ENCODE data around the gene ANKRD29. TPM values are rescaled to one million over a fixed set of nuclear protein-coding genes. Genes with fewer than 3 reads are reported as not detected.

The ANKRD29 gene
- total RNA-seq, 1 experiment from 2014 or later, result 4.3 TPM

DNA sequence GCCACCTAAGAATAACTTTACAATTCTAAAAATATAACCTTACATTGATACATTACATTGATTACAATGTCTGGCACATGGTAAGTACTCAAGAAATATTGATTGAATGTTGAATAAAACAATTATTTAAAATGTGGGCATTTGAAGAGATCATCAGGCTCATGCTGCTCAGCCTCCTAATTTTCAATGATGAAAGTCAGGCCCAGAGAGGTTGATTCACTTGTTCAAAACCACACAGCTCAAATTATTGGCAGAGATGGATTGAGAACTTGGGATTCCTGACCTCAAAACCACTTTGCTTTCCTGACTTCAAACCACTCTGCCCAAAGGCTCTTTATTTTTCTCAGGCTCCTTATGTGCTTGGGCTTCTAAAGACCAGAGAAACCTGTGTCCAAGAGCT lies 34.7 kb downstream of the ANKRD29 start:
- no peak for TF ChIP-seq EZH2 (IDR thresholded peaks at IDR 0.05; ENCODE audit: low read depth)
- TF ChIP-seq, protein P1, sequence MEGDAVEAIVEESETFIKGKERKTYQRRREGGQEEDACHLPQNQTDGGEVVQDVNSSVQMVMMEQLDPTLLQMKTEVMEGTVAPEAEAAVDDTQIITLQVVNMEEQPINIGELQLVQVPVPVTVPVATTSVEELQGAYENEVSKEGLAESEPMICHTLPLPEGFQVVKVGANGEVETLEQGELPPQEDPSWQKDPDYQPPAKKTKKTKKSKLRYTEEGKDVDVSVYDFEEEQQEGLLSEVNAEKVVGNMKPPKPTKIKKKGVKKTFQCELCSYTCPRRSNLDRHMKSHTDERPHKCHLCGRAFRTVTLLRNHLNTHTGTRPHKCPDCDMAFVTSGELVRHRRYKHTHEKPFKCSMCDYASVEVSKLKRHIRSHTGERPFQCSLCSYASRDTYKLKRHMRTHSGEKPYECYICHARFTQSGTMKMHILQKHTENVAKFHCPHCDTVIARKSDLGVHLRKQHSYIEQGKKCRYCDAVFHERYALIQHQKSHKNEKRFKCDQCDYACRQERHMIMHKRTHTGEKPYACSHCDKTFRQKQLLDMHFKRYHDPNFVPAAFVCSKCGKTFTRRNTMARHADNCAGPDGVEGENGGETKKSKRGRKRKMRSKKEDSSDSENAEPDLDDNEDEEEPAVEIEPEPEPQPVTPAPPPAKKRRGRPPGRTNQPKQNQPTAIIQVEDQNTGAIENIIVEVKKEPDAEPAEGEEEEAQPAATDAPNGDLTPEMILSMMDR (conservative IDR thresholded peaks at IDR 0.05), result no peak
- Histone ChIP-seq H3K4me2 (peak overlapping the region; percentile 58), H3F3A (ENCODE audit: insufficient read depth, low read depth) (peaks cover 32% of the 10 kb centered on the region), H3K9me3 (ENCODE audit: insufficient read depth, low read depth) (no peaks in the 10 kb centered on the region), H3K4me3 (no peak overlapping the region), H3K36me3 (ENCODE audit: low read depth) (no peaks in the 10 kb centered on the region), H3K27ac (peak overlapping the region; percentile 98), H4K20me1 (ENCODE audit: insufficient read depth) (no peaks in the 10 kb centered on the region), H3K9me2 (ENCODE audit: insufficient read depth) (no peaks in the 10 kb centered on the region), H2AFZ (no peak overlapping the region), H3K79me2 (ENCODE audit: low read depth) (no peaks in the 10 kb centered on the region), H3K27me3 (ENCODE audit: insufficient read depth, low read depth) (no peaks in the 10 kb centered on the region), H3K4me1 (replicated peaks; ENCODE audit: insufficient read depth) (peaks cover 55% of the 10 kb centered on the region)
- no peak for DNase-seq
- ChIA-PET CTCF (interaction anchor here (1.3 to 1.5 kb wide), 2 partner anchors 75 to 129 kb away, joined by 3 to 4 read pairs; no protein-coding TSS in a partner anchor), POLR2A (ENCODE audit: unreplicated experiment) (interaction anchor here (0.7 kb wide), 1 partner anchor 45 kb away, joined by 8 read pairs; no protein-coding TSS in a partner anchor)
- BruUV-seq (replicated peaks), result no TSS peak
- intact Hi-C loops (cut with micrococcal nuclease; ENCODE audit: unreplicated experiment), result loop anchor here (5.0 kb wide), 1 partner anchor 34 kb away; the partner anchor contains the start of gene ANKRD29

DNA sequence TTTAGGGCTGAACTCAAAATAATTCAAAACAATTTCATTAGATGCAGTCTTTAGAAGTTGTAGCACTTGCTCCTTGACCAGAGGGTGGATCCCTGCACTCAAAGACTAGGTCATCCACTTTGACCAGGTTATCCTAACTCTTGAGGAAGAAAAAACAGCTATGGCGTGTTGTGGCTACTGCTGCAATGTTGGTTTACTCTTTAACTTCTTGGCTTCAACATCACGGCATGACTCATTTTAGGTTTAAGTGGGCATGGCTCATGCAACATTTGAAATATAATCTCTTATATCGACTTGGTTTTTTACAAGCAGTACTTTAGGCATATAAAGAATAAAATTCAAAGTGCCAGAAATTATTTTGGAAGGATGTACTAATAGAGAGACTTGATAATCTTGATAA lies 35.4 kb downstream of the ANKRD29 start:
- no TSS peak for BruUV-seq (replicated peaks)
- Histone ChIP-seq H3K27ac (peak overlapping the region; percentile 98), H3K79me2 (ENCODE audit: low read depth) (no peaks in the 10 kb centered on the region), H2AFZ (no peak overlapping the region), H3K9me3 (ENCODE audit: insufficient read depth, low read depth) (no peaks in the 10 kb centered on the region), H3K4me1 (replicated peaks; ENCODE audit: insufficient read depth) (peaks cover 55% of the 10 kb centered on the region), H3K4me3 (no peak overlapping the region), H4K20me1 (ENCODE audit: insufficient read depth) (no peaks in the 10 kb centered on the region), H3K9me2 (ENCODE audit: insufficient read depth) (no peaks in the 10 kb centered on the region), H3K36me3 (ENCODE audit: low read depth) (no peaks in the 10 kb centered on the region), H3K4me2 (peak overlapping the region; percentile 58), H3K27me3 (ENCODE audit: insufficient read depth, low read depth) (no peaks in the 10 kb centered on the region), H3F3A (ENCODE audit: insufficient read depth, low read depth) (peaks cover 32% of the 10 kb centered on the region)
- intact Hi-C loops (cut with micrococcal nuclease; ENCODE audit: unreplicated experiment), result loop anchor here (5.0 kb wide), 1 partner anchor 35 kb away; the partner anchor contains the start of gene ANKRD29
- no peak for TF ChIP-seq EZH2 (IDR thresholded peaks at IDR 0.05; ENCODE audit: low read depth)
- TF ChIP-seq, protein P1 (conservative IDR thresholded peaks at IDR 0.05), result no peak
- CTCF ChIA-PET, result interaction anchor here (0.6 to 1.5 kb wide), 3 partner anchors 29 to 129 kb away, joined by 3 to 4 read pairs (median 3); no protein-coding TSS in a partner anchor
- POLR2A ChIA-PET (ENCODE audit: unreplicated experiment), result interaction anchor here (0.7 kb wide), 1 partner anchor 76 kb away, joined by 3 read pairs; no protein-coding TSS in a partner anchor
- peak; percentile 26 to 89 for DNase-seq

DNA sequence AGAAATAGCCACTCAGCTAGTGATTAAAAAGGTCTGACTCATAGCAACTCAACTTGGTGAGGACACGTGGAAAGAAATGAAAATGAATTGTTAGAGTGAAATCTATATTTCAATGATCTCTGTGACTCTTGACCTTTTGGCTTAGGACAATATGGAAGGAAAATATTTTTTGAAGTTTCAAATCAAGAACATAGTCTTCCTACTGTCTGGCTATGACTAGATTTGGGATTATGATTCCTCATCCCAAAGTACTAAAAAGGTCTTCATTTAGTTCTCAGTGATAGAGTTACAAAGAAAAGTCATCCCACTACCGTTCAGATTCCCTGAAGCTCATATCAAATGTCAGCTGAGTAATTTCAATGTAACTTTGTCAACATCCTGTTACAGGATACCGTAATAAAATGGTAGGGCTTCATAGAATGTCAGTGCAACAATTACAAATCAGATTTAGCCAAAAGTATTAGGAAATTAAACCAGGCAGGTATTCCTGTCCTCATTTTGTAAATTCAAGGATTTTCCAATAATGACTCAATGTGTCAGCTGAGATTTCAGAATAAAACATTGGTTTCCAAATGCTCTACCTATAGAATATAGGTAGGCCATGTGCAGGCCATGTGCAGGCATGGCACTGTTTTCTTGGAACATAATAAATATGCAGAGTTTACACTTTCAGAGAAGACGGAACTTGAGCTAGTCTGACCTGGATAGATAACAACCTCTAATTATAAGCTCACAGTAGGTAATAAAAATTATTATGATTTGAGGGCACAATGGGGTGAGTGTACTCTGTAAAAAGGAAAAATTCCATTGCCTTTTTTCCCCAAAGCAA lies 36.0 kb downstream of the ANKRD29 start:
- ChIA-PET POLR2A (ENCODE audit: unreplicated experiment) (interaction anchor here (0.6 to 0.7 kb wide), 2 partner anchors 77 to 833 kb away, joined by 3 read pairs; no protein-coding TSS in a partner anchor), CTCF (interaction anchor here (0.6 to 1.5 kb wide), 4 partner anchors 29 to 128 kb away, joined by 3 to 4 read pairs (median 3); no protein-coding TSS in a partner anchor)
- no peak overlapping the region for H2AFZ ChIP-seq

More for the DNA sequence above, 36.0 kb downstream of the ANKRD29 start:
- Histone ChIP-seq H3K9me2 (ENCODE audit: insufficient read depth) (no peaks in the 10 kb centered on the region), H3K9me3 (ENCODE audit: insufficient read depth, low read depth) (no peaks in the 10 kb centered on the region), H3K4me1 (replicated peaks; ENCODE audit: insufficient read depth) (peaks cover 55% of the 10 kb centered on the region), H3K79me2 (ENCODE audit: low read depth) (no peaks in the 10 kb centered on the region), H3K27me3 (ENCODE audit: insufficient read depth, low read depth) (no peaks in the 10 kb centered on the region), H3K36me3 (ENCODE audit: low read depth) (no peaks in the 10 kb centered on the region), H3K4me2 (peak overlapping the region; percentile 58), H3K27ac (peak overlapping the region; percentile 98), H4K20me1 (ENCODE audit: insufficient read depth) (no peaks in the 10 kb centered on the region), H3K4me3 (no peak overlapping the region), H3F3A (ENCODE audit: insufficient read depth, low read depth) (peaks cover 32% of the 10 kb centered on the region)
- TF ChIP-seq, protein P1 (conservative IDR thresholded peaks at IDR 0.05), result no peak
- TF ChIP-seq EZH2 (IDR thresholded peaks at IDR 0.05; ENCODE audit: low read depth), result no peak
- no TSS peak for BruUV-seq (replicated peaks)
- intact Hi-C loops (cut with micrococcal nuclease; ENCODE audit: unreplicated experiment), result loop anchor here (5.0 kb wide), 1 partner anchor 36 kb away; the partner anchor contains the start of gene ANKRD29
- peak in 1 of 2 experiments; percentile 80 for DNase-seq
